Esophagus squamous epithelium (tissue), 5 donors: ENCODE results near the gene ACIN1. TPM values are rescaled to one million over a fixed set of nuclear protein-coding genes. Genes with fewer than 3 reads are reported as not detected.

Experiments used
- DNase-seq: peaks from one replicate; lab custom pipeline; 2025; lab: John Stamatoyannopoulos, UW
- H3K27ac ChIP-seq, 4 donors: fragments of 200-600 bp; sonication (generic); one replicate each; pipeline ENCODE4 v1.5.1; 2016 to 2019; ENCODE audit warnings: mild to moderate bottlenecking in 1 of 4
- H3K27me3 ChIP-seq, 4 donors: fragments of 200-600 bp; sonication (generic); 1 replicate in 3 of 4; 2 replicates in 1 of 4; pipeline versions ENCODE4 v1.5.1 to v1.6.0; 2017 to 2021; ENCODE audit warnings: antibody characterized with exemption in 1 of 4
- H3K36me3 ChIP-seq, 3 donors: fragments of 200-600 bp; sonication (generic); one replicate each; pipeline ENCODE4 v1.5.1; 2016 to 2019
- H3K4me1 ChIP-seq, 3 donors: fragments of 200-600 bp; sonication (generic); one replicate each; pipeline ENCODE4 v1.5.1; 2017 to 2019
- H3K4me3 ChIP-seq, 4 donors: fragments of 200-600 bp; sonication (generic); 1 replicate in 3 of 4; 2 replicates in 1 of 4; pipeline ENCODE4 v1.5.1; 2016 to 2019; ENCODE audit warnings: mild to moderate bottlenecking in 2 of 4, moderate library complexity in 1 of 4
- H3K9me3 ChIP-seq, 3 donors: fragments of 200-600 bp; sonication (generic); one replicate each; pipeline ENCODE4 v1.5.1; 2016 to 2019
- CTCF ChIP-seq, 6 experiments: fragments of 450-650 bp in 4 of 6; fragments of 200-600 bp in 2 of 6; sonication (generic) in 2 of 6; IDR thresholded peaks; one replicate each; pipeline ENCODE4 v1.5.1; 2016 to 2019; ENCODE audit warnings: antibody characterized with exemption in 6 of 6, mild to moderate bottlenecking in 4 of 6, moderate library complexity in 4 of 6
- POLR2A ChIP-seq, 4 donors: fragments of 450-650 bp; IDR thresholded peaks; one replicate each; pipeline ENCODE4 v1.6.1; 2017; ENCODE audit warnings: antibody characterized with exemption in 4 of 4, mild to moderate bottlenecking in 4 of 4, moderate library complexity in 3 of 4
- WGBS, 2 donors: methylation state at CpG; one replicate each; pipeline ENCODE4 v1.1.5; 2018; 5-methylcytosine and 5-hydroxymethylcytosine counted together
- intact Hi-C: fragments of 100-400 bp; cut with DNase I; formaldehyde crosslinking; loops from one replicate; pipeline ENCODE4 v1.15.0; 2022
- total RNA-seq, 4 donors: library from RNA; depleted of rRNA; stranded (reverse); fragments of >200 nt; gene quantifications; one replicate each; pipeline ENCODE4 v1.1.0, GENCODE V29; 2016
- donor health status: DM: yes; HTN: yes; CAD: no.

The ACIN1 gene
- total RNA-seq, 4 donors from 2014 or later = 51.4 to 107 (median 83.0) TPM

- H3K4me1 ChIP-seq = peaks cover 16 to 60% (median 22%) of the 10 kb centered on the region in 3 donors
- no peak for DNase-seq
- no peaks in the 10 kb centered on the region for H3K9me3 ChIP-seq
- 81 to 94% methylated on average over 5 to 6 of the region's 6 CpGs for WGBS, 2 donors
- no peak overlapping the region for H3K4me3 ChIP-seq
- peaks cover 5 to 52% (median 15%) of the 10 kb centered on the region in 3 donors for H3K36me3 ChIP-seq
- intact Hi-C loops = no loop called here
- no peaks in the 10 kb centered on the region for H3K27me3 ChIP-seq
- H3K27ac ChIP-seq = no peak overlapping the region
- TF ChIP-seq POLR2A (IDR thresholded peaks at IDR 0.05) = no peak
- TF ChIP-seq CTCF (IDR thresholded peaks at IDR 0.05) = no peak
Observed at GRCh38 chr14:23140371-23140770, 45.4 kb upstream of the ACIN1 start.

DNA sequence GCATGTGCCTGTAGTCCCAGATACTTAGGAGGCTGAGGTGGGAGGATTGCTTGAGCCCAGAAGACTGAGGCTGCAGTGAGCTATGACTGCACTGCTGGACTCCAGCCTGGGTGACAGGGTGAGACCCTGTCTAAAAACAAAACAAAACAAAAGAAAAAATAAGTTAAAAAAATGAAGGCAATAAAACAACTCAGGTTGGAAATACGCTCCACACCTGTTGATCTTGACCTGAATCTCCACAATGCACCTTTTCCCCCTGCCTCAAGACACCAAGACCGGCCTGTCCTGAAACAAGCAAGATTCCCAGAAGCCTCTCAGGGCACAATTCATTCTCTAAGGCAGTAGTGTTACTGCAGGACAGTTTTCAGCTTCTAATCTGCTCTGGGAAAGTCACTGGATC, 44.9 kb upstream of the ACIN1 start:
- no peak for DNase-seq
- TF ChIP-seq CTCF (IDR thresholded peaks at IDR 0.05) = no peak
- no peak for TF ChIP-seq POLR2A (IDR thresholded peaks at IDR 0.05)
- intact Hi-C loops = no loop called here
- no peak overlapping the region for H3K27ac ChIP-seq
- 85 to 91% methylated on average over 2 of the region's 2 CpGs for WGBS, 2 donors
- H3K4me1 ChIP-seq = peaks cover 16 to 55% (median 20%) of the 10 kb centered on the region in 3 donors
- H3K27me3 ChIP-seq = no peaks in the 10 kb centered on the region
- H3K9me3 ChIP-seq = no peaks in the 10 kb centered on the region
- H3K4me3 ChIP-seq = no peak overlapping the region
- peaks cover 5 to 54% (median 15%) of the 10 kb centered on the region in 3 donors for H3K36me3 ChIP-seq

DNA sequence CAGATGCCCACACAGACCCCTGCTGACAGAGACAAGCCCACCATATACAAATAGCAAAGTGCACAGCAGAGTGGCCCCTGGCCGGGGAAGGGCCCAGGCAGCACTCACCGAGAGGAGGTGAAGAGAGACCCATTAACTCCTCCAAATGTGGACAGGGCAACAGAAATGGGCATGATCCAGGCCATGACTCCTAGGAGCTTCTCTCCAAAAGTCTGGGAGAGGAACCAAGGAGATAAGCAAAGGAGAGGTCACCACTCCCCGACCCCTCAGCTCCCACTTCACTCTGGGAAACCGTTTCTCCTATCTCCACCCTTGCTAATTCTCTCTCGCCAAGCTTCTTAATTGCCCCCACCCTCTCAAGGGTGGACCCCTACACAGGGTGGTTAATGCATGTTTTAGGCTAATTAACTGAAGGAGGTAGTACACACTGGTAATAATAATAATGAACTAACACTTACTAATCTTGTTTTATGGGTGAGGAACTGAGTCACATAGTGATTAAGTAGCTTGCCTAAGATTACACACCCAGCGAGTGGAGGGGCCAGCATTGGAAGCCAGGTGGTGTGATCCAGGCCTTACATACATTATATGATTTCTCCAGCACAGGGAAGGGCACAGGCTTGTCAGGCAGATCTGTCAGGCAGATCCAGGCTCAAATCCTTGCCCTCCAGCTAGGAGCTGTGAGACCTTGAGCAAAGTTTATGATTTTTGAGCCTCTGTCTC, 43.0 kb upstream of the ACIN1 start:
- Histone ChIP-seq H3K27me3 (no peaks in the 10 kb centered on the region), H3K4me1 (peaks cover 16 to 39% (median 16%) of the 10 kb centered on the region in 3 donors), H3K36me3 (peaks cover 5 to 62% (median 15%) of the 10 kb centered on the region in 3 donors), H3K4me3 (no peak overlapping the region), H3K9me3 (no peaks in the 10 kb centered on the region), H3K27ac (peak overlapping the region; percentile 23 to 79 (median 74))
- TF ChIP-seq CTCF (IDR thresholded peaks at IDR 0.05) (peak in 4 of 6 experiments; percentile 14 to 46 (median 26)), POLR2A (IDR thresholded peaks at IDR 0.05) (no peak)
- intact Hi-C loops = no loop called here
- no peak for DNase-seq
- WGBS, 2 donors = 52 to 54% methylated on average over 6 of the region's 6 CpGs

- peaks cover 11 to 32% (median 11%) of the 10 kb centered on the region in 3 donors for H3K4me1 ChIP-seq
- WGBS, 2 donors = 45 to 90% methylated on average over 4 to 8 of the region's 11 CpGs
- no peaks in the 10 kb centered on the region for H3K27me3 ChIP-seq
- intact Hi-C loops = no loop called here
- H3K9me3 ChIP-seq = no peaks in the 10 kb centered on the region
- peaks cover 5 to 69% (median 15%) of the 10 kb centered on the region in 3 donors for H3K36me3 ChIP-seq
- H3K4me3 ChIP-seq = no peak overlapping the region
- TF ChIP-seq CTCF (IDR thresholded peaks at IDR 0.05) (no peak), POLR2A (IDR thresholded peaks at IDR 0.05) (peak in 1 of 4 donors; percentile 19)
- peak overlapping the region; percentile 23 to 79 (median 74) for H3K27ac ChIP-seq
- no peak for DNase-seq
Observed at GRCh38 chr14:23137192-23137812, 42.4 kb upstream of the ACIN1 start.

- no peak for TF ChIP-seq CTCF (IDR thresholded peaks at IDR 0.05)
- TF ChIP-seq POLR2A (IDR thresholded peaks at IDR 0.05) = no peak
- H3K4me1 ChIP-seq = peaks cover 7 to 26% (median 10%) of the 10 kb centered on the region in 3 donors
- WGBS, 2 donors = 67 to 80% methylated on average over 8 to 10 of the region's 16 CpGs
- peaks cover 5 to 75% (median 15%) of the 10 kb centered on the region in 3 donors for H3K36me3 ChIP-seq
- no peaks in the 10 kb centered on the region for H3K9me3 ChIP-seq
- intact Hi-C loops = no loop called here
- H3K27me3 ChIP-seq = no peaks in the 10 kb centered on the region
- H3K4me3 ChIP-seq = no peak overlapping the region
- DNase-seq = no peak
- no peak overlapping the region for H3K27ac ChIP-seq
Observed at GRCh38 chr14:23136566-23137133, 41.7 kb upstream of the ACIN1 start.
